ENCODE measurements around the gene CASP5.

- TF ChIP-seq SP1 (CRISPR knock-in tag; conservative IDR thresholded peaks at IDR 0.05) = no peak
- TF ChIP-seq CREM (CRISPR knock-in tag; IDR thresholded peaks at IDR 0.05) = no peak
- TF ChIP-seq ATF6 (CRISPR knock-in tag; IDR thresholded peaks at IDR 0.05) = no peak
- TF ChIP-seq JUN (CRISPR knock-in tag; IDR thresholded peaks at IDR 0.05) = no peak
- TF ChIP-seq CTCF (IDR thresholded peaks at IDR 0.05) = no peak
- TF ChIP-seq ERG (CRISPR knock-in tag; IDR thresholded peaks at IDR 0.05) = no peak
- TF ChIP-seq E2F1 (CRISPR knock-in tag; IDR thresholded peaks at IDR 0.05) = no peak
- no peak for TF ChIP-seq IRF2 (CRISPR knock-in tag; IDR thresholded peaks at IDR 0.05; ENCODE audit: borderline replicate concordance, low read depth)
- no peak for TF ChIP-seq ZNF263 (CRISPR knock-in tag; IDR thresholded peaks at IDR 0.05; ENCODE audit: low read depth)
These were observed 4.7 kb upstream of the CASP5 start for GRCh38 chr11:105027678-105028077.

All from WTC11 (cell line).